Activated naive CD8-positive, alpha-beta T cell treated with anti-CD3 and anti-CD28 coated beads, Interleukin-2, amount 10 ng/mL, durations not matched to agents 7 days and 5 days (primary cell): ENCODE data around the gene PRLH. TPM values are rescaled to one million over a fixed set of nuclear protein-coding genes. Genes with fewer than 3 reads are reported as not detected.

ENCODE experiments used
- ATAC-seq: fragments of 150-1000 bp; cut with Tn5 transposase; one replicate; pipeline ENCODE4 v1.10.0; 2021; ENCODE audit warnings: low read depth, moderate library complexity
- POLR2A ChIA-PET: fragments of 350-600 bp; sonication (Branson Sonifier 250); formaldehyde crosslinking; loops from one replicate; lab custom pipeline; 2021; ENCODE audit warnings: antibody characterized with exemption; lab: Charles Lee
- DNase-seq: peaks from one replicate; pipeline ENCODE4 v3.0.0; 2021
- H3K27ac Mint-ChIP-seq: one replicate; pipeline ENCODE4 v1.8.0; 2022; ENCODE audit warnings: mild to moderate bottlenecking, mixed read lengths
- H3K27me3 Mint-ChIP-seq: one replicate; pipeline ENCODE4 v1.8.0; 2022; ENCODE audit warnings: mild to moderate bottlenecking, moderate library complexity, mixed read lengths
- H3K36me3 Mint-ChIP-seq: one replicate; pipeline ENCODE4 v1.8.0; 2021; ENCODE audit warnings: mild to moderate bottlenecking, mixed read lengths
- H3K4me1 Mint-ChIP-seq: one replicate; pipeline ENCODE4 v1.8.0; 2021; ENCODE audit warnings: mixed read lengths
- H3K4me3 Mint-ChIP-seq: one replicate; pipeline ENCODE4 v1.8.0; 2022; ENCODE audit warnings: mild to moderate bottlenecking, moderate library complexity, mixed read lengths
- H3K9me3 Mint-ChIP-seq: one replicate; pipeline ENCODE4 v1.8.0; 2021; ENCODE audit warnings: mixed read lengths
- total RNA-seq, 2 experiments: library from RNA; stranded (reverse); gene quantifications; one replicate each; pipeline ENCODE4 v1.2.3, GENCODE V29; 2021

Gene PRLH
- total RNA-seq, 2 experiments from 2014 or later: not detected

GRCh38 chr2:237564526-237565131 lies 1.7 kb upstream of the PRLH start:
- peak; percentile 14 for DNase-seq
- H3K36me3 Mint-ChIP-seq: no peaks in the 10 kb centered on the region
- no peaks in the 10 kb centered on the region for H3K4me1 Mint-ChIP-seq
- H3K4me3 Mint-ChIP-seq: no peak overlapping the region
- ATAC-seq: no peak
- POLR2A ChIA-PET: no interaction called here
- H3K27ac Mint-ChIP-seq: no peak overlapping the region
- no peaks in the 10 kb centered on the region for H3K9me3 Mint-ChIP-seq
- peaks cover 10% of the 10 kb centered on the region for H3K27me3 Mint-ChIP-seq

- Mint-ChIP-seq H3K9me3 (no peaks in the 10 kb centered on the region), H3K4me1 (no peaks in the 10 kb centered on the region), H3K27ac (no peak overlapping the region), H3K36me3 (no peaks in the 10 kb centered on the region), H3K27me3 (peaks cover 10% of the 10 kb centered on the region), H3K4me3 (no peak overlapping the region)
- POLR2A ChIA-PET: no interaction called here
- no peak for DNase-seq
- no peak for ATAC-seq
Measured at GRCh38 chr2:237565974-237566373, 400 bp upstream of the PRLH start.

- POLR2A ChIA-PET: no interaction called here
- peaks cover 5% of the 10 kb centered on the region for H3K27me3 Mint-ChIP-seq
- ATAC-seq (no peak), DNase-seq (no peak)
- H3K36me3 Mint-ChIP-seq: no peaks in the 10 kb centered on the region
- no peaks in the 10 kb centered on the region for H3K9me3 Mint-ChIP-seq
- H3K4me1 Mint-ChIP-seq: no peaks in the 10 kb centered on the region
- no peak overlapping the region for H3K4me3 Mint-ChIP-seq
- H3K27ac Mint-ChIP-seq: no peak overlapping the region
Measured at GRCh38 chr2:237567276-237568029, 1.1 kb downstream of the PRLH start.

- Mint-ChIP-seq H3K27me3 (peaks cover 3% of the 10 kb centered on the region), H3K27ac (no peak overlapping the region), H3K36me3 (no peaks in the 10 kb centered on the region), H3K4me1 (no peaks in the 10 kb centered on the region), H3K4me3 (no peak overlapping the region), H3K9me3 (no peaks in the 10 kb centered on the region)
- DNase-seq (no peak), ATAC-seq (no peak)
- POLR2A ChIA-PET: no interaction called here
Measured at GRCh38 chr2:237568121-237568660, 1.8 kb downstream of the PRLH start.

GRCh38 chr2:237569041-237569440 lies 2.7 kb downstream of the PRLH start:
- H3K27ac Mint-ChIP-seq: no peak overlapping the region

GRCh38 chr2:237569896-237570295 lies 3.5 kb downstream of the PRLH start:
- POLR2A ChIA-PET: no interaction called here
- no peaks in the 10 kb centered on the region for H3K9me3 Mint-ChIP-seq
- no peaks in the 10 kb centered on the region for H3K27me3 Mint-ChIP-seq
- ATAC-seq (no peak), DNase-seq (no peak)
- H3K4me3 Mint-ChIP-seq: no peak overlapping the region
- H3K27ac Mint-ChIP-seq: no peak overlapping the region
- H3K36me3 Mint-ChIP-seq: no peaks in the 10 kb centered on the region
- no peaks in the 10 kb centered on the region for H3K4me1 Mint-ChIP-seq

More at GRCh38 chr2:237569041-237569440, 2.7 kb downstream of the PRLH start:
- H3K4me3 Mint-ChIP-seq: no peak overlapping the region
- POLR2A ChIA-PET: no interaction called here
- no peak for ATAC-seq
- DNase-seq: no peak
- H3K27me3 Mint-ChIP-seq: peaks cover 3% of the 10 kb centered on the region
- no peaks in the 10 kb centered on the region for H3K4me1 Mint-ChIP-seq
- H3K36me3 Mint-ChIP-seq: no peaks in the 10 kb centered on the region
- no peaks in the 10 kb centered on the region for H3K9me3 Mint-ChIP-seq

GRCh38 chr2:237570776-237571335 lies 4.5 kb downstream of the PRLH start:
- H3K27me3 Mint-ChIP-seq: no peaks in the 10 kb centered on the region
- H3K27ac Mint-ChIP-seq: no peak overlapping the region
- DNase-seq (no peak), ATAC-seq (no peak)
- POLR2A ChIA-PET: interaction anchor here (0.7 kb wide), 1 partner anchor 450 kb away, joined by 5 read pairs; no protein-coding TSS in a partner anchor
- no peak overlapping the region for H3K4me3 Mint-ChIP-seq
- no peaks in the 10 kb centered on the region for H3K9me3 Mint-ChIP-seq
- no peaks in the 10 kb centered on the region for H3K36me3 Mint-ChIP-seq
- no peaks in the 10 kb centered on the region for H3K4me1 Mint-ChIP-seq

- Mint-ChIP-seq H3K36me3 (no peaks in the 10 kb centered on the region), H3K27me3 (no peaks in the 10 kb centered on the region), H3K4me1 (no peaks in the 10 kb centered on the region), H3K27ac (no peak overlapping the region), H3K4me3 (no peak overlapping the region), H3K9me3 (no peaks in the 10 kb centered on the region)
- POLR2A ChIA-PET: interaction anchor here (0.7 to 1.6 kb wide), 2 partner anchors 58 to 451 kb away, joined by 5 to 8 read pairs; no protein-coding TSS in a partner anchor
- no peak for ATAC-seq
- no peak for DNase-seq
Measured at GRCh38 chr2:237571551-237571950, 5.2 kb downstream of the PRLH start.

GRCh38 chr2:237572021-237572741 lies 5.8 kb downstream of the PRLH start:
- Mint-ChIP-seq H3K9me3 (no peaks in the 10 kb centered on the region), H3K27me3 (no peaks in the 10 kb centered on the region), H3K27ac (no peak overlapping the region), H3K4me3 (no peak overlapping the region), H3K4me1 (no peaks in the 10 kb centered on the region), H3K36me3 (no peaks in the 10 kb centered on the region)
- DNase-seq (peak; percentile 89), ATAC-seq (peak; percentile 88)
- POLR2A ChIA-PET: interaction anchor here (1.6 kb wide), 1 partner anchor 59 kb away, joined by 8 read pairs; no protein-coding TSS in a partner anchor

GRCh38 chr2:237572742-237573101 lies 6.3 kb downstream of the PRLH start:
- POLR2A ChIA-PET: interaction anchor here (1.6 kb wide), 1 partner anchor 59 kb away, joined by 8 read pairs; no protein-coding TSS in a partner anchor
- DNase-seq (no peak), ATAC-seq (no peak)
- Mint-ChIP-seq H3K9me3 (no peaks in the 10 kb centered on the region), H3K36me3 (no peaks in the 10 kb centered on the region), H3K4me1 (no peaks in the 10 kb centered on the region), H3K4me3 (no peak overlapping the region), H3K27me3 (no peaks in the 10 kb centered on the region), H3K27ac (no peak overlapping the region)

GRCh38 chr2:237573721-237574415 lies 7.5 kb downstream of the PRLH start:
- Mint-ChIP-seq H3K36me3 (no peaks in the 10 kb centered on the region), H3K4me1 (no peaks in the 10 kb centered on the region), H3K27me3 (no peaks in the 10 kb centered on the region), H3K27ac (no peak overlapping the region), H3K9me3 (no peaks in the 10 kb centered on the region), H3K4me3 (no peak overlapping the region)
- POLR2A ChIA-PET: no interaction called here
- ATAC-seq (no peak), DNase-seq (no peak)

GRCh38 chr2:237574467-237574866 lies 8.1 kb downstream of the PRLH start:
- no peaks in the 10 kb centered on the region for H3K36me3 Mint-ChIP-seq
- H3K4me1 Mint-ChIP-seq: no peaks in the 10 kb centered on the region
- H3K4me3 Mint-ChIP-seq: no peak overlapping the region
- POLR2A ChIA-PET: no interaction called here
- ATAC-seq (no peak), DNase-seq (no peak)
- H3K9me3 Mint-ChIP-seq: no peaks in the 10 kb centered on the region
- no peaks in the 10 kb centered on the region for H3K27me3 Mint-ChIP-seq
- H3K27ac Mint-ChIP-seq: no peak overlapping the region
